HG03521 (cell line): ENCODE data around the gene AVPR1B.

Experiments
- ATAC-seq: cut with Tn5 transposase; IDR thresholded peaks from one replicate; pipeline ENCODE4 v1.9.1; 2021; ENCODE audit warnings: mild to moderate bottlenecking, moderate library complexity; ENCODE audit not compliant: unreplicated experiment

AVPR1B gene

DNA sequence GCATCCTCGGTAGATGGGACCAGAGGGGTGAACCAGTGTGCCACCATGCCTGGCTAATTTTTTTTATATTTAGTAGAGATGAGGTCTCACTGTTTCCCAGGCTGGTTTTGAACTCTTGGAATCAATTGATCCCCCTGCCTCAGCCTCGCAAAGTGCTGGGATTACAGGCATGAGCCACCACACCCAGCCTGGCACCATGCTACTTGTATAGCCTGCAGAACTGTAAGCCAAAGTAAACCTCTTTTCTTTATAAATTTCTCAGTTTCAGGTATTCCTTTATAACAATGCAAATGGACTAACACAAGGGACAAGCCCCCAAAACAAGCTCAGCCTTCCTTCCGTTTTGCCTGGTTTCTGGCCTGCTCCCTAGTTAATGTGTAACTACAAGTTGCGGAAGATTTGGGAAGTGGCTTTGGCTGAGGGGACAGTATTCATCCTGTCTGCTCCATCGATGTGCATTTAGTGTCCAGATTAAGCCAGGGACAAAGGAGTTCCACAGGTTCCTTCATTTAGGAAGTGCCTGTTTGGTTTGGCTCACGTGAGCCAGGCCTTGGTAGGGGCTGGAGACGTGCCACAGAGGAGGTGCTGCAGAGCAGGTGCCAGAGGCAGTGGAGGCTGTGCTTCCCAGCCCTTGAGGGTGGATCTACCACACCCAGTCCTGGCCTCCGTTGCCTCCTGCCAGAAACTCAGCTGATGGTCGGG is 4.4 kb downstream of the AVPR1B start:
- ATAC-seq, result no peak

DNA sequence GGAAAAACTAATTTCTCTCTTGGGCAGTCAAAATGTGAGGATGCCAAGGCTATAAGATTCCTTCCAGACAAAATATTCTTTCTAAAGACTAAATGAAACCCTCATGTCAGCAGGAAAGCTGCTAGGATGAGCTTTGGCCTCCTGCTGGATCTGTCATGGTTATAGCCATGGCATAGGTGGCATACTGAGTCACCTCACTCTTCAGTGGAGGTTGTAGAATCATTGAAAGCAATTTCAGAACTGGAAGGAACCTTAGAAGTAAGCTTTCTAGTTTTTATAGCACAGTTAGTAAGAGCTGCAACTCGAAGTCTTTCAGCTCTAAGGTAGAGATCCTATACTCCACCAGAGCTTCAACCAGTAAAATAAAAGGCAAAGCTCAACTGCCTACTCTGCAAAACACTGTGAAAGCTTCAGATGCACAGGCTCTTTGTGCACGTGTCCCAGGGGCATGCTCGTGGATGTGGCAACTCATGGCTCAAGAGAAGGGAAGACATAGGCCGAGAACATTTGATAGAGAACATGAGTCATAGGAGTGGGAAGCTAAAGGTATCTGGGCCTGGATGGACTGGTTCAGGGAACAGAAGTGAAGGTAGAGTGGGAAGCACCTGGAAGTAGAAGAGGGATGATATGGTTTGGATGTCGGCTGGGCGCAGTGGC is 5.8 kb downstream of the AVPR1B start:
- ATAC-seq, result no peak

DNA sequence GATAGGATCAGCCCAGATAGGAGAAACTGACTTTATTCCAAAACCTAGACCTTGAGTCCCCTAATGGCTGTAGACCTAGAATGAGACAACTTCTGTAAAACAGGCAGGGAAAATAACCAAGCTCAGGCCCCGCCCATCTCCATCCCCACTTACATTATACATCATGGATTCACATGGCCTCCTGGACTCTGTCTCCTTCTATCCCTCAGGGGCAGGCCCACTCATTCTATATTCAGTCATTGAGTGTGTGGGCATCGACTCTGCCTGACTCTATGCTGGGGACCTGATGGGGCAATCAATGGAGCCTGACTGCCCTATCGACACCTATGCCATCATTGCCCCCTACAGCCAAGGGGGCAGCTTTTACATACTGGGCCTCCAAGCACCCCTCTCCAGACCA is 6.4 kb downstream of the AVPR1B start:
- no peak for ATAC-seq

DNA sequence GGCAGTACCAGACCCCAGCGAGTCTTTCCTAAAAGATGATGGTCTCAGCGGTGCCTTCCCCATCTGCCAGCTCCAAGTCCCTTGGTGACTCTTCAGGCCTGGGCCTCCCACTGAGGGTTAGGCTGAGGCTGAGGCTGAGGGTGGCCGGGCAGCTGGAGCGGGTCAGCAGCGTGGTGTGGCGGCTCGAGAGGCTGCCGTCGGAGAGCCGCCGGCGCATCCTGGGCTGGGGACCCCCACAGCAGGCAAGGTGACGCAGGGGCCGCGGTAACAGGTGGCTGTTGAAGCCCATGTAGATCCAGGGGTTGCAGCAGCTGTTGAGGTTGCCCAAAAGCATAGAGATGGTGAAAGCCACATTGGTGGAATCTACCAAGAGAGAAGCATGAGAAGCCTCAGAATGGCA is 7.0 kb downstream of the AVPR1B start:
- ATAC-seq, result no peak

DNA sequence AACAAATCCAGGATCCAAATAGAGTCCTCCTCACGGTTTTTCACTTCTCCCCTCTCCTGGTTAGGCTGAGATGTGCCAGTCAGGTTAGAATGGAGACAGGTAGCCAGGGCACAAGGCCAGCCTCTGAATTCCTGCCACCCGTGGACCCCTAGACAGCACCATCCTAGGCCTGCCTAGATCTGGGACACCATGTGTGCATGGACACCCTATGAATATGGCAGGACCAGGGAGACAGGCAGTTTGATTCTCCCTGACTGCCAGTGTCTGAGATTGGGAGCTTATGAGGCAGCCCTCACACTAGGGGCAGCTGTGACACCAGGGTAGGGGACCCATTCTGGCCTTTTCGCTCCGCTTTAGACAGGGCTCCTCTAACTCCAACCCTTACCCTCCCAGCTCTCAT is 7.5 kb downstream of the AVPR1B start:
- ATAC-seq, result no peak

DNA sequence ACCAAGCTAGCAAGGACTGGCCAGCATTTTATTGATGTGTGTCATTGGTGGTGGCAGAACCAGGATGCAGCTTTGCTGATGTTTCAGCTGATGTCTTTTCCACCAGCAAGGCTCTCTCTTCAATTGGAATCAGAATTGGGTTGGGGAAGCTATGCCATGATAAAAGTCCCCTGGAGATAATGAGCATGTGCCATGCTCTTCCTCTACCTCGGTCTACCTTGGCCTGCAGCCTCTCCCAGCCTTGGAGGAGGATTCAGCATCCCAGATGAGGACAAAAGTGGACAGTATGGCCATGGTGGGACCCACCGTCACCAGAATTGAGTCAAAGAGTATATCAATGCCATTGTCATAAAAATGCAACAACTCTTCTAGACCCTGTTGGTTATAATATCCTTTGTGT is 8.6 kb downstream of the AVPR1B start:
- ATAC-seq, result no peak

DNA sequence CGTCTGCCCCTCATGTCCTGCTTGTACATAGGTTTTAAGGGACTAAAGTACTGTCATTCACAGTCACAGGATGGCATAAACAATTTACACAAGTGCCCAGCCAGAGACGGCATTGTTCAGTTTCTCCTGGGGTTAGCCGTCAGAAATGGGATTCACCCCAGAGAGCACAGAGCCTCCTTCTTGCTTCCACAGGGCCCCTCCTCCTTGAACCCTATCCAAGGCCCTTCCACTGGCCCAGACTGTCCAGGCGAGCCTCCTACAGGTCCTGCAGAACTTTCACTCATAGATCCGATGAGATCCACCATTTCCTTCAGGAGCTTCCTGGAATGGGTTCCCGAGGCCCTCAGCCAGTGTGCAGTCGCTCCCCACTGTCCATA is 10.0 kb downstream of the AVPR1B start:
- no peak for ATAC-seq

DNA sequence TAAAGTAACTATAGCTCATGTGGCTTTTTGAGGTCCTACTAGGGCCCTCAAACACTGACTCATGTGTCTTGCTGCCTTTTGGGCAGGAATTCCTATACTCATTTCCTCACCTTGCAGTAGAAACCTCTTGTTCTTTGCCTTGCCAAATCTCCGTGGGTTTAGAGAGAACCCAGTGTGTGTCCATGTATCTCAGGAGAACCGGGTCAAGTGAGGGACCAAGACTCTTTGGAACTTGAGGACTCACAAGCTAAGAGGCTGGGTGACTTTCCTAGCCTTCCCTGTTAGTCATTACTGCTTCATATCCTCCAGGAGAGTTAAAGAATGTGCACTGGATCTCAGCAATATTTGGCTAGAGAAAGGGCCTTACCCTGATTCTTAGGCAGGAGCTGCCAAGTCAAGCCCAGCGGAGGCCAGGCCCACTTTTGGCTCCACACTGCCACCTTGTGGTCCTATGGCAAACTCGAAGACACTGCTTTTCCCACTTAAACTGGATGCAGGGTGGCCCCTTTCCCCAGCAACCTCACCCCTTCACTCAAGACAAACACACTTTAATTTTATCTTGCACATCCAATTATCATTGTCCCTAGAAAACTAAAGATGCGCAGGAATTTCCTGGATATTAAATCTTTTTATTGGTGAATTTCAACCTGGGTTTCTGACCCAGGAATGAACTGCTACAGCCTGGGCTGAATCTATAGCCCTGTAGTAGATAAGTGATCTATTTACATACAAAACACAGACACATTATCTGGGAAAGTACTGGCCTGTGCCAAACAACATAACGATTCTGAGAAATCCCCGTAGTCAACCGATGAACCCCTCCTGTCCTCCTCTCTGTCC is 10.6 kb downstream of the AVPR1B start:
- ATAC-seq, result no peak

DNA sequence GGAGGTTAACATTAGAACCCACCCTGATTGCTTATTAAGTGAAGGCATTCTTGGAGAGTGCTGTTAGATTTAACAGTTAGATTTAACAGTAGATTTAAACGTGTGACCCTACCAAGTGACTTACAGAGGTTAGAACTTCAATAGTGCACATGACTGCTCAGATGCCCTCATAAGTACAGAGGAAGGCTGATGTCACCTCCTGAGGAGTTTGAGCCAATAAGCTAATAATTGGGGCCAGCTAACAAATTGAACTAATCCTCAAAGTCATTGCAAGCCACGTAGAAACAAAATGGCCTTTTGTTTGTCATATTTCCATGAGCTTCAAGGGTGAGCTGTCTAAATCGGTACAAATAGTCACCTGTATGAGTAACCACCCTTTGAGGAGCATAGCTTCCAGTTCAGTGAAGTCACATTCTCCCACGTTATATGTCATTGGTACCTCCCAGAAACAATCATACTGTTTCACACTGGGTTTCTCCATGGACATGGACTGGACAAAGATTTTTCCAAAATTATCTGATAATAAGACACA is 11.7 kb downstream of the AVPR1B start:
- ATAC-seq, result no peak

DNA sequence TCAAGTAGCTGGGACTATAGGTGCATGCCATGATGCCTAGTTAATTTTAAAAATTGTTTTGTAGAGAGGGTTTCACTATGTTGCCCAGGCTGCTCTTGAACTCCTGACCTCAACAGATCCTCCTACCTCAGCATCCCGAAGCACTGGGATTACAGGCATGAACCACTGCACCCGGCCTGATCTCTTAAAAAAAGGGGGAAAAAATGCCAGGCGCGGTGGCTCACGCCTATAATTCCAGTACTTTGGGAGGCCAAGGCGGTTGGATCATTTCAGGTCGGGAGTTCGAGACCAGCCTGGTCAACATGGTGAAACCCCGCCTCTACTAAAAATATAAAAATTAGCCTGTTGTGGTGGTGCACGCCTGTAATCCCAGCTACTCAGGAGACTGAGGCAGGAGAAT is 13.2 kb downstream of the AVPR1B start:
- no peak for ATAC-seq

DNA sequence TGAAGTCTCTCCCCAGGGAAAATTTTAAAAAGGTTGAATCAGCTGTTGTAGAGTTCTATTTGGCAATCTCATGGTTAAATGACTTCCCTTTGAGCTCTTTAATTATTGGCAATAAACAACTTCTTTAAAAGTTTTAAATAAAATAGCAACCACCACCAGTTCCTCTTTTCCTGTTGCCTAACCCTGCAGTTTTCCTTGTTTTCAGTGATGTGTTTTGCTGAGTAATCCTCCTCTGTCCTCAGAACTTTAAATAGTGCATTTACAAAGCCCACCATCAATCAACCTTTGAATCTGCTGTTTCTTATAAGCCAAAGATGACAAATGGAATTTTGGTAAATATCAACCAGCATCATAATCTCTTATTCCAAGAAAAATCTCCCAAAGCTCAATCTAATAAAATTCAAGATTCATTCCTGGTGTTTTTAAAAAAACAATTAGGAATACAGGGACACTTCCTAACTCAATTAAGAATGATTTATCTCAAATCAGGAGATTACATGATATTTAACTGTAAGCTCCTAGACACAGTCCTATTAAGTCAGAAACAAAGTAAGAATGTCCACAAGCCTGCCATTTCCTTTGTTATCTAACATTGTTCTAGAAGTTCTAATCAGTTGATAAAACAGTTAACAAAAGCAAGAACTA is 14.8 kb downstream of the AVPR1B start:
- no peak for ATAC-seq

DNA sequence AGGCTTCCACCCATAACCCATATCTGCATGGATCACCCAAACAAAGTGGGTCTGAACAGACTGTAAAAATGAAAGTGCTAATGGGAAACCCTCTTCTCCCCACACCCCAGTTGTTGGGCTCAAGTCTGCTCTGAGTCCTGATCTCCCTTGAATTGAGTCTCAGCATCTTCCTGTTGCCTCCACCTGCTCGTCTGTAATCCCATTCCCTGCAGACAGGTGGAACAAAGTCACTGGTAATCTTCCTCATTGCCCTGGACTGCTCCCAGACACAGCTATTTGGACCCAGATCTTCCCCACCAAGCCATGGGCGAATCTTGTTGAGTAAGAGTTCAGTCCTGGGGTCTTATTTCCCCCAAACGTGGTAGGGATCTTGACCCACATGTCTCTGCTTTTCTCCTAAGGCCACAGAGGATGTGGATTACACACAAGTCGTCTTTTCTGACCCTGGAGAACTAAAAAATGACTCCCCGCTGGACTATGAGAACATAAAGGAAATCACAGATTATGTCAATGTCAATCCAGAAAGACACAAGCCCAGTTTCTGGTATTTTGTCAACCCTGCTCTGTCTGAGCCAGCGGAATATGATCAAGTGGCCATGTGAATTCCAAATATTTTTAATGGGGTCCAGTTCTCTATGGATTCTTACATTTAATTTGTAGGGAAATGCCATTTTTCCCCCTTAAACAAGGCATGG is 15.7 kb downstream of the AVPR1B start:
- no peak for ATAC-seq

DNA sequence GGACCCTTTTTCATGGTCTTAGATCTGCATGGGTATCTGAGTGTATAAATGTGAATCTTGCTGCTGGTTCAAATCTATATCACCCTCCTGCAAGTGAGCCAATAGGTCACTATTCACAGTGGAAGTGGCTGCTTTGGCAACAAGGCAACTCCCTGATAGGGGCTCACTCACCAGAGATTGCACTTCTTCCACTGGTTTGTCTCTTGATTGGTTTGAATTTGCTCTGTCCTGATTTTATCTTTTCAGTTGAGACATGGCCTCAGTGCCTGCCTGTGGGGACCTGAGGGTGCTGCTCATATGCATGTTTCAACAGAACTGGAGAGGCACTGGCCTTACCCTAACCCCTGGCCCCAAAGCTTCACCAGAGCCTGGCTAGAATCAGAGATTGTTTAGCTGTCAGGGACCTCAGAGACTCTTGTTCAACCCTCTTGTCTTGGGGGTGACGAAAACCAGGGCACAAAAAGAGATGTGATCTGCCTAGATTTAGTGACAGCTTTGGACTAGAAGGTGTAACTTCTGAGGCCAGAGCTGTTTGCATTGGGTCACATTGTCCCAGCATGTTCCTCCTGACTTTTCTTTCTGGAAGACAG is 16.9 kb downstream of the AVPR1B start:
- ATAC-seq, result no peak

DNA sequence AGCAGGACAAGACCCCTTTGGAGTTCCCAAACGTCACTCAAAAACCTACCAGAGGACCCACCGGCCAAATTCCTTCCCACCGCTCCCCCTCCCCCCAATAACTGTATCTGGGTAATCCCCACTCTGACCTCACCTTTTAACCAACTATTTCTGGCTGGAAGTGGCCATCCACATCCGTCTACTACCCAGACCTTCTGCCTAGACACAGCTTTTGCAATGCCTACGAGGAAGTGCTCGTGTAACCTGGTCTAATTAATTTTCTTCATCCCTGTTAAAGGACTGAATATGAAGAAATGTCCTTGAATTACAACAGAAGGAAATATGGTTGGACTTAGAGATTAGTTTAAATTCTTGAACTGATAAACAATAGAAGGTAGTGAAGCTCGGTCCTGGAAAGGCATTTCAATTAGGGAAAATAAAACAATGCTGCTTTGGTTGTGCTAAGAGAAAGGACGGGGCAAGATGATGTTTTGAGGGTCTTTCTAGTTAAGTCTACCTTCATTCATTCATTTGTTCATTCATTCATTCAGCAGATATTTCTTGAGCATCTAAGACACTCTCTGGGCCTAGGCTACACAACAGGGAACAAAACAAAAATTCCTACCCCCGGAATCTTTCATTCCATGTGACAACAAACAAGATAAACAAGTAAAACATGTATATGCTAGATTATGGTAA is 18.8 kb downstream of the AVPR1B start:
- no peak for ATAC-seq

DNA sequence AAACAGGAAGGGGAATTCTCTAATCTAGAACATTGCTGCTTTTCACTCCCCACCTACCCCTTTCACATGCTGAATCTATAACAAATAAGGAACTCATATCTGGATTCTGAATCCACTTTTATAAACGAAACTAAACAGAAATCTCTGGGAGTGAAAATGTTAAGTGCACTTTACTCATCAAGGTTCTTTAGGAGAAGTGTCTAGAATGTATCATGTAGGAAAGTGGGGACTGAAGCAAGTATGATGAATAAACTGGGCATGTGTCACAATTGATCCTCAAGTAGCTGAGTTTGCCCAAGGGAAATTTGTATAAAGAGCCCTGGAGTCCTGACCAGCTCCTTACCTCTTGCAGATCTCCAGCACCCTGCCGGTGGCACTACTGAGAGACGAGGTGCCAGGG is 19.8 kb downstream of the AVPR1B start:
- ATAC-seq, result no peak

DNA sequence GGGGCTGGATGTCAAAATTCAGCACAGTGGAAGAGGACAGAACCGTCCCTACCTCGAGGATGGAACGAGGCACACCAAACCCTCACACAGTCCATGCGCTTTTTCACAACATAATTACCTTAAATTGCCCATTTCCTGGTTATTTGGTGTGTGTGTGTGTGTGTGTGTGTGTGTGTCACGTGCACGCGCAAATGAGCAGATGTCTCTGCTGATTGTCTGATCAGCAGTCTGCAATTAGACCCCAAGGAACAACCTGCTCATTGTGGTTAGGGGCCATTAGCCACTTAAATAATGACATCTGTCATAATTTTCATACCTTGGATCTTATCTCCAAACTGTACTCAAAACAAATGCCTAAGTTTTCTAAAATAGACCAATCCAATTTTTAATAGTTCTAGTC is 23.2 kb downstream of the AVPR1B start:
- no peak for ATAC-seq

DNA sequence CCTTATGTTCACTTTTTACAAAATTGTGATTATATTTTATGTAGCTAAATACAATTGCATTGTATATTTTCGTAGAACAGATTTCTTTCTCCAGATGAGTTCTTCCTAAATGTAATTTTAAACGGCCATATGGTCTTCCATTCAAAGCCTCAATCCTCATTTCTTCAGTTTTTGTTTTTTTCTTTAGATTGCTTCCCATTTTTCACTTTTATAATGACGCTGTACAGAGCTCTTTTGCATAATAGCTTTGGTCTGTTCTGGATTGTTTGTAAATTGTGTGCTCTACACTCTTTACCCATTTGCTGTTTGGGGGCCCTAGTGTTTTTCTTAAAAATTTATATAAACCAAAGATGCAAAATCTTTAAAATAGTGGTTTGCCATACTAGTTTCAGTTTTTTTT is 27.8 kb downstream of the AVPR1B start:
- no peak for ATAC-seq

DNA sequence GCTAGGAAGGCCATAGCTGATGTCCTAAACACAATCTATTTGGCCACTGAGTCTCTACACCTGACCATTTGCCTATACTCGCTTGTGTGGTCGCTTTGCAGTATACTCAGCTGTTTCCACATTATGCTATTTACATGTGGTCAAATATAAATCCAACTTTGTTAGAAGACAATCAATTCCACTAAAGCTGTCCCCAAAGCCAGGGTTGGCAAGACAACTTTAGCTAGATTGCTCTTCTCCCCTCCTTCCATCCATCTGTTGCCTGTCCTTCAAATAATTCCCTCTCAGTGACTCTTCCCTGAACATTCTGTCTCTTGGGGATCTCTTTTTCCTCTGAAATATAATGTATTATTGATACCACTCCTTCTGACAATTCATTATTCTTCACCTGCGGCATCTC is 30.1 kb downstream of the AVPR1B start:
- ATAC-seq, result no peak

DNA sequence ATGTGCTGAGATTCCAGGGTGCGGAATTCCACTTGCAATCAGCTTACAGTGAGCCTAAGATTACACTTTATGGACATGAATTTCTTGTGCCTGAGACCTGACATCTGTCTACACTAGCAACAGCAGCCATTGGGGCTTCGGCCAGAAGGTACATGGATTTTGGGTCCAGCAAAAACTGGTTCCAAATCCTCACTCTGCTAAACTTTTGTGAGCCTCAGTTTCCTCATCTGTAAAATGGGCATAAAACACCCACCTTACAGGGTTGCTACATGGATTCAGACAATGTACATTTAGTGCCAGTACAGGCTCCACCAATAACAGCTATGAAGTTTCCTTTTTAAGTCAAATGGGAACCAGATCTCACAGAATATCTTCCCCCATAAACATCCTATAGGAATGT is 33.4 kb downstream of the AVPR1B start:
- no peak for ATAC-seq
